NCI-H187 treated with DMSO at 0.1 percent for 48 hours (cell line): Measurements from ENCODE around the gene ANXA2.
"Not testable (repeated sequence)": the region's sequence is repeated elsewhere in the genome, so short reads cannot be mapped to it uniquely, and the experiment has no call there.

ENCODE experiments used
- DNase-seq: peaks from one replicate; lab custom pipeline; 2025; lab: John Stamatoyannopoulos, UW

The ANXA2 gene

DNA sequence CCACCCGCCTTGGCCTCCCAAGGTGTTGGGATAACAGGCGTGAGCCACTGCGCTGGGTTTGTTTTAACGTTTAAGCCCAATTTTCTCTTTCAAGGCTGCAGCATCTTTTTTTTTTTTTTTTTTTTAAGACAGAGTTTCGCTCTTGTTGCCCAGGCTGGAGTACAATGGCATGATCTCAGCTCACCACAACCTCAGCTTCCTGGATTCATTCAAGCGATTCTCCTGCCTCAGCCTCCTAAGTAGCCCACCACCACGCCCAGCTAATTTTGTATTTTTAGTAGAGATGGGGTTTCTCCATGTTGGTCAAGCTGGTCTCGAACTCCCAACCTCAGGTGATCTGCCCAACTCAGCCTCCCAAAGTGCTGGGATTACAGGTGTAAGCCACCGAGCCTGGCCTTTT is 12.6 kb upstream of the ANXA2 start:
- DNase-seq: not testable (repeated sequence)

DNA sequence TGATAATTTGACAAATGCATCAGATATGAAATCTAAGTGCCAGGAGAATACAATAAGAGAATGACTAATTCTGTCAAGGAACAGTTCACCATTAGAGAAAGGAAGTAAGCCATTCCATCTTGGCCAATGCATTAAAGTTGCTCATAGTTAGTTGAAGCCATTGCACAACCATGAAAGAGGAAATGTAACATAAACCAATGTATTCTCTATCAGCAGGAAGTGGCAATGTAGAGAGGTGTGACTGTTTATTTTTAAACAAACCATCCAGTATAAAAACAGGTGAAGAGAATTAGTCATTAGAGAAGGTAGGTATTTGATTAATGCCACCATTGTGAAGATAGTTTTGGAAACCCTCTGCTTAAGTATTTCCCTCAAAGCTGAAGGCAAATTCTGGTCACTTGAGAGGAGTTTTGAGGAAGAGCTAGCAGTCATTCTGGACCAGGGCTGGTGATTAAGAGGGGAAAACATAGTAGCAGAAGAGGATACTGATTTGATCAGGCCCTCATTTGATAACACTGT is 10.7 kb upstream of the ANXA2 start:
- DNase-seq: no peak

DNA sequence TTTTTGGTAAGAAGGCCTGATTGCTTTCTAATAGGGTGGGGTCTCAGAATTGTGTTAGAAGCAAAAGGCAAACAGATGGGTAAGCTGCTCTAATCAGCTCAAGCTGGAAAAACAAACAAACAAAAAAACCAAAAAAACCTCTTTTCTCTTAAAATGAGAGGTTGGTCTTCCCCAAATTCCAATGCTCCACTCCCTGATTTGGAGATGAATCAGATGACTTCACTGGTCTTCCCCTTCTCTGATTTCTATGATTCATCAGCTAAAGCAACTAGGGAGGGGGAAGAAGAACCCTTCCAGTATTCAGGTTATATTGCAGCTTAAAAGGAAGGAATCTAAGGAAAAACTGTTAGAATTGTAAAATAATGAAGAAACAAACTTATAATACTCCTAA is 9.6 kb upstream of the ANXA2 start:
- DNase-seq: no peak

DNA sequence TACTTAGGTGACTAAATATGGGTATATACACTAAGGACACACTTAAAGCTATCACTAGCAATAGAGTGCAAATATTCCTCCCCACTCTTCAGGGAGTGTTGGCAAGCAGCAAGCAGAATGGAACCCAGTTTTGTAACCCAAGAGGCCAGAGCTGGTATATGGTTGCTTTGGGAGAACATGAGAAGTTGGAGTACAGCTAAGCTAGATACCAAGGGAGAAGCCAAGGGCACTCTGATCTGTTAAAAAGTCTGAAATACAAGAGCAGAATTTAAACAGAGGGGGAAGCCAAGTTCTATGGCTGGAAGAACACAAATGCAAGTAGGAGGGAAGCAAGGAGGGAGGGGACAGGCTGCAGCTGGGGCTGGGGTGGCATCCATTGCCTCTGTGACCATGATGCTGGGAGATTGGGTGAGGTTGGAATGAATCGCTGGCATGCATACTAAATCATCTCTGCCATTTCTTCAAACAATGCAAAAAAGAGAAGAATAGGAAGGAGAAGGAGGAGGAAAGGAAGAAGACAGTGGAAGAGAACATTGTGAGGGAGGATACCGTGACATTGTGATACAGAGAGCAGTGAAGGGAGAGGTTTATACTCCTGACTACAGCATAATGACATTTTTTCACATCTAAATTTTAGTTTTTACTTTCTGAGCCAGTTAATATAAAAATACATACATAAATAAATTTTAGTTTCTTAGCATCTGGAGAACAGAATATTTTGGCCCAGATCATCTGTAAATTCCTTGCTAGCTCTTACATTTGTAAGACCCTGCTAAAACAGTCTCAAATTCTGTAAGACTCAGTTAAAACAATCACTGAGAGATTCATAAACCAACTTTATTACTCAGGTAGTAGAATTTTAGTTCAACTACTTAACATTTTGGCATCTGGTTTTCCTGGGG is 9.0 kb upstream of the ANXA2 start:
- no peak for DNase-seq

DNA sequence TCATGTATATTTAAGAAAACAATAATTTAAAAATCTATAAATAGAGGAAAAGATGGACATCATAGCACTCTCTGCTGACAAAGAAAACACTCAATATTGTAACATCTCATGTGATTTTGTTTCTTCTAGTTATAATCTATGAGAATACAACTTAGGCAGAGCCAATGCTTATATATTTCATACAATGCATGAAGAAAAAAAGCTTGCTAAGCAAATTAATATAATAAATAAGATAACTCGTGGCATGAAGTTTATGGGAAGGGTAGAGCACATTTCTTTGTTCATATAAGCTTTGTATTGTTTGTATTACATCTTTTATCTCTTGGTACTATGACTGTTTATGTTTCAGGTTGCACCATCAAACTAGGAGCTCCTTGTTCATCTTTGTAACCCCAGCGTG is 7.6 kb upstream of the ANXA2 start:
- DNase-seq: no peak

DNA sequence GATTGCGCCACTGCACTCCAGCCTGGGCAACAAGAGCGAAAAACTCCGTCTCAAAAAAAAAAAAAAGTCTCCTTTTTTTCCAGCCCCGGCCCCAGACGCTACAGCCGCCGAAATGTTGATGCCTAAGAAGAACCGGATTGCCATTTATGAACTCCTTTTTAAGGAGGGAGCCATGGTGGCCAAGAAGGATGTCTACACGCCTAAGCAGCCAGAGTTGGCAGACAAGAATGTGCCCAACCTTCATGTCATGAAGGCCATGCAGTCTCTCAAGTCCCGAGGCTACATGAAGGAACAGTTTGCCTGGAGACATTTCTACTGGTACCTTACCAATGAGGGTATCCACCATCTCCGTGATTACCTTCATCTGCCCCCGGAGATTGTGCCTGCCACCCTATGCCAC is 6.6 kb upstream of the ANXA2 start:
- DNase-seq: not testable (repeated sequence)

DNA sequence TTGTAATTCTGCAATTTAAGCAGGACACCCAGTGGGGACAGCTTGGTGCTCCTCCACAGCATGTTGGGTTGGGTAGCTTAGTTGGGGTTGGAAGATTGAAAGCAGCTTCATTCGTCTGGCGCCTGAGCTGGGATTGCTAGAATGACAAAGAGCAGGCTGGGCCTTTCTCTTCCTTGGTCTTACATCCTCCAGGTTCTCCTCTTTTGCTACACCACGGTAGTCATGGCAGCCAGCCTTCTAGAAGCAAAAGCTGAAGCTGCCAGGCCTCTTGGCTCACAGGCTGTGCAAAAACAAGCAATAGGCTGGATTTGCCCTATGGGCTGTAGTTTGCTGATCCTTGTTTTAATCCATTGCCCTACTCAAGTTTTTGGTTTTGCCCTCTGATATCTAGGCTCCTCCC is 3.2 kb upstream of the ANXA2 start:
- DNase-seq: no peak

DNA sequence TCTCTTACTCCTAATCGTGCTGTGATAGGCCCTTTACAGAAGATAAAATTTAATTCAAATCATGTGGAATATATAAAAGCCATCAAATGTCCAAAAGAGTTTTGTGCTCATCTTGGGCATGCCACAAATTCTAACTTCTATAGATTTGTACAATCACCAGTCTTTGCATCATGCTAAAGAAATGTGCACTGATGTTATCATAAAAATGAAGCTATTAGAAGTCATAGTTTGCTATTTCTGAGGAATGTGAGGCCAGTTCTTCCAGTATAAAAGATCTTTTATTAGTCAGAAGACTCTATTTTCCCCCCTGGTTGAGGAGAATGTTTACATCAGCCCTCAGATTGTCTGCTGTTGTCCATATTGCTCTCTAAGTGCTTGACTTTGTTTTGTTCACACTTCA is 2.1 kb upstream of the ANXA2 start:
- DNase-seq: no peak

DNA sequence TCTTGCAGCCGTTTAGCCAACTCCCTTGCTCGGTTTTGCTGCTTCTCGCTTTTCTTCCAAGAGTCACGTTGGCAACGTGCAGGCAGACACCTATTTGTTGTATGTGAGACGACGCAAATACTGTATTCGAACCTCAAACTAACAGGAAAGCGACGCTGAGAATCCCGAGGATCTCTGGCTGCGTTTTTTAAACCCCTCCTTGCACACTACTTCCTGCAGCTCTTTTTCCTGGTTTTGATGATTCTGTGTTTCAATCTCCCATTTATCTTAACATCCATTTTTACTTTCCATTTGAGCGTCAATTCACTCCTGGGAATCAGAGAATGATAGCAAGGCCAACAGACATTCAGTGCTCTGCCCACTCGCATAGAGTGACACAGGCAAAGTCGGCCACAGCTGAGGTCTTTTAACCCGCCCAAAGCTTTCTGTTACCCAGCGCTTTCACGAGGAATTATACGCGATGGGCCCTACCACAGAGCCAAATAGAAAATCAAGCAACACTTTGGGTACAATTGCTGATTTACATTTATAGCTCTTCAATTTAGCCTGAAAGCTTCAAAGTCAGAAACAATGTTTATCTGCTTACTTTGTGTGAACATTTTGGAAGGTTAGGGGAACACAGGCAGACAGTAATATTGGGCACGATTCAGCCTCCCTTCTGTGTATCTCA is 1.6 kb upstream of the ANXA2 start:
- no peak for DNase-seq

DNA sequence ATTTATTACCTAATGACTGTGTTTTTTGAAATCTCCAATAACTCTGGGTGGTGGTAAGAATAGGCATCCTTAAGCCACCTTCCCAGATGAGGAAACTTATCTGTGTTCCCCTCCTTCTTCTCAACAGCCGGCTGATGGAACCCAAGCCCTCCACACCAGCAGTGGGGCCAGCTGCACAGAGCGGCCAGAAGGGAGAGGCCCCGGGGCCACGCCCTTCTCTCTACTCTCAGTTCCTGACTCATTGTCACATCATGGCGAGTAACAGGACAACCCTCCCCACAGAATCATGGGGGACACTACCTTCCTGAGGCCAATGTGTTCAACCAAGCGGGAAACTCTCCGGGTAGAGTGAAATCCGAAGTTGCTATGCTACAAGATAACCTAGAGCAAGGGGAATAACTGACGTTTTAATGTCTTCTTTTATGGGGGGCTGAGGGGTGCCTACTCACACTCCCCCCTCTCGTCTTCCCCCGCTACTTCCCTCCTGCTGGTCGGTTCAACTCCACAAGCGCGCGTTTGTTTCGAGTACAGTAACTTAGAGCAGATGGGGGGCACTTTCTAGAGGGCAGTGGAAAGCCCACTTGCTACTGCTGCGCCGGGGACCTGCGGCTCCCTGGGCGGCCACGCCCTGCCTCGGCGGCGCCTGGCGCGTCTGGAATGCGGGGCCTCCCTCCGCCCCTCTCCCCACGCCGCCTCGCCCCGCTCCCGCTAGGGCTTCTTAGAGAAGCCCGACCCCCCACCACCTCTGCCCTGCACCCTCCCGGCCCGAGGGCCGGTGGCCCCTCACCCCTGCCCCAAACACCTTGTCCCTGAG is 621 bp downstream of the ANXA2 start:
- DNase-seq: no peak

DNA sequence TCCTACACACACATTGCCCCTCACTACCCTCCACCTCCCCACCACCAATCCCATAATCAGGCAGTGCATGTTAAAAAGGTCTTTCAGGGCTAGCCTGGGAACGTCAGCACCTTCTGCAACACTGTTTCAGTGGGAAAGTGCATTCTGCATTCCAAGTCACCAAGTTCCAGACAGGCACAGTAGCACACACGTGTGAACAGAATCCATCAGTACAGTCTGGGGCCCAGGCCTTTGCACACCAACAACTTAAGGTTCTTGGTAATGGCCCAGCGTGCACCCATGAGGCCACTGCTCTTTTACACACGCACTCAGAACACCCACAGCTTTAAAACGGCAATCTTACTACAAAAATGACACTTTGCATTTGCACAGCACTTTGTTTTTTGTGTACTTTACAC is 1.2 kb downstream of the ANXA2 start:
- no peak for DNase-seq

DNA sequence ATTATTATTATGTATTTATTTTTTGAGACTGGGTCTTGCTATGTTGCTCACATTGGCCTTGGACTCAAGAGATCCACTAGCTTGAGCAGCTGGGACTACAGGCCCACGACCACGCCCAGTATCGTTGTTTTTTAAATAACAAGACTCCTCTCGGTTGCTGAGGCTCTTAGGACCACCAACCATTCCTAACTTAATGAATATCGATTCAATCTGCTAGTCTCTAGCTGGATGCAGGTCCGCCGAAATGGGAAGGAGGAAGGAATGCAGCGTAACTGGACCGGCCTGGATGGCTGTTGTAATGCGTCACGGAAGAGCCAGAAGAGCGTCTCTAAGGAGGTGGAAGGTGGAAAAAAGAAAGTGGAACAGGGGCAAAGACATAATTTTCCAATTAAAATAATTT is 1.7 kb downstream of the ANXA2 start:
- DNase-seq: no peak

DNA sequence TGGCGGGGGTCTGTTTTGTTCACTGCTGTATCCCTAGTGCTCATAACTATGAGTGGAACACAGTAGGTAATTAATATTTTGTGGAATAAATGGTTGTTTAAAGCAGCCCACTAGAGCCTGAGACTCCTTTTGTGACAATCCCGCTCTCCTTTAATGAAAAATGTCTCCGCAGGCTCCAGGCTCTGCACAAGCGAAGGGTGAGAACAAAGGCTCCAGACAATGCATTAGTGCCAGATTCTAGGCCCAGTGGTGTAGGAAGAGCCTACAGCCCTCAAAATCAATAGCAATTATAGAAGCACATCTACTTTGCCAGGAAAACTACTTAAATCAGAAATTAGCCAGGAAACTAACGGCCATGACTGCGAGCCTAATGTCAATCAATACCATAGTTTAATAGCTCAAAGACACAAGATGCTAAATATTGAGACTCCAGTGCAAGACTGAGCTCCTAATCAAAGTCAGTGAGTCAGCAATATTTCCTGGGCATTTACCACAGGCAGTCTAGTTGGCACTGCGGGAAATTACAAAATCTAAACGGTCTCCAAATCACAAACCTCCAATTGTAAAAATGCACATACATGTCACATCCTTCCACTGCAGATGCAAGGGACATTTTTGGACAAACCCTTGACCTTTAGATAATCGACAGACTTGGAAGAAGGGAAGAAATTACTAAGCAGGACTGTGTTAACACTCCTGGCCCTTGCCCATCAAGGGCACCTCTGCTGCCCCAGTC is 2.3 kb downstream of the ANXA2 start:
- no peak for DNase-seq

DNA sequence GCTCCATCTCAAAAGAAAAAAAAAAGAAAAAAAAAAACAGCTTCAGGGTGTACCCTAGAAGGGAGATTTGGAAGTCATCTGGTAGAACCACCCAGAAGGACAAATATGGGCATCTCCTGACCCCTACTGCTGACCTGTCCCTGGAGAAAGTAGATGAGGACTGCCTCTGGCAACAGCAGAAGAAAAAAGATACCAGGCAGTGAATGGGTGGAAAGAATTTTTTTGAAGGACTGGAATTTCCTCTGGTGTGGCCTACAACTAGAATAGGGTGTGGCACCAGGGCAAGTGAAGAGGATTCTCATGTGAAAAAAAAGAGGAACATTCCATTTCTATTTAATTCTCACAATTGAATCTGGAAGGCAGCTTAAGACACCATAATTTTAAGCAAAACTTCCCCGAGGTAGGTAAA is 3.1 kb downstream of the ANXA2 start:
- no peak for DNase-seq

DNA sequence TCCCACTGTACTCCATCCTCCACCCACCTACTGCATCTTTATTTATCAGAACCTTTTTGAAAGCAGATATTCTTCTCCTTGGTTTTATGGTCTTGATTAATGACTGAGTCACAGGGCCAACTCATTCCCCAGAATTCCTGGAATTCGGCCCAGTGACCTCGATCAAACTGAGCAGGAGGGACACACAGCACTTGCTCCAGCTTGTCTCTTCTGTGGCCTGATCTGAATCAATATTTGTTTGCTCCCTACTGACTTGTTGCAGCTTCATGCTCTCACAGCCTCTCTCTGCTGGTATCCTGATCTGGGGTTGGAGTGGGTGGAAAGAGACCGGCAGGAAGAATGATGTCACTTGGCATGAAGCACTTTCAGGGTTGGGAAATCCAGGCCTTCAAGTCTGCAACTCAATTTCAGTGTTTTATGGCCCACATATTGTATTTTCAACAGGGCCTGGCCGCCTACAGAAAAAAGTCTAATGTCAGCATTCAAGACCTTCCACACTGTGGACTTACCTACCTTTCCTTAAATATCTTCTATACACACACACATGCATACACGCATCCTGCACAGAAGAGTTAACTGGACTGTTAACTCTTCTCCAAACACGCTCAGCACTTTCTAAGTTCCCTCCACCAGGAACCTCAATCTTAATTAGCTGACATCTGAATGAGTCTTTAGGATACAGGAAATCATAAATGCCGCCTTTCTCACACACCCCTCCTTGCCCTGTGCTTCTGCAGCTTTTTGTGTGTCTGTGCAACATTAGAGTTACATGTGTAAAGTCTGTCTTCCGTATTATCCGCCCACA is 4.6 kb downstream of the ANXA2 start:
- peak; percentile 8 for DNase-seq

DNA sequence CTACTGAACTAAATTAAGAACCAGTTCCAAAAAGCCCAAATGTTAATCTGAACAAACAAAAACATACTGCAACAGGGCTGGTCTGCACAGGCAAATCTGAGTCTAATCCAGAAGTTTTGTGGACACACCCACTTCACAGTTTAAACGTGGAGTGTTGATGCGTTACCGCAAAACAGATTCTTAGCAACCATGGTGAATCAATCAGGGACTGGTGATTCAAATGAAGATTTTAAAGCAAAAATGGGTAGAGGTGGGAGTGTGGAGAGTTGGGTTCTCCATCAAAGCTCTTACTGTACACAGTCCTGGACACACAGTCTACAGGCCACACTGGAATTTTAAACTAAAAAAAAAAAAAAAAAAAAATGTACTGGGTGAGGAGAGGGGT is 5.2 kb downstream of the ANXA2 start:
- DNase-seq: no peak

DNA sequence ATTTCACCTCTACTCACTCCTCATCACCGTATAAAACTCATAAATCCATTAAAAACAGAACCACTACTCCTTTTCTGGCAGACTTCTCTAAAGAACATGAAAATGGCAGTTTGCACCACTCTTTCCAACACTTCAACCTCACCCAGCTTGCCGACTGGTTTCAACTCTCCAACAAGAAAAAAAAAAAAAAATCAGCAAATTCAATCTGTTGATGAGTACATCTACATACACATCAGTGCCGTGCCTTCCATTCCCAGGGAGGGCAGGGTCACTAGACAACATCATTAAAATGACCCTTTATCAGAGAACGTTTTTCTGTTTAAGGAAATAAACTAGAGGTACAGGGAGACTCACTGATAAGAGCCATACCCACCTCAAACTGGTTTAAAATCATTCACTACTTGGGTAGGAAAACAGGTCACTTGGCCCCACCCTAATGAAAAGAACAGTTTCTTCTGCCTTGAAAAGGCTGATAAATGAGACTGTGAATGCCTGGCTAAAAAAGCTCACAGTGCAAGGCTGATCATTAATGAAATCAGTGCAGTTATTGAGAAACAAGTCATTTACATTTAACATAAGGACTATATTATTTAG is 6.0 kb downstream of the ANXA2 start:
- DNase-seq: no peak

DNA sequence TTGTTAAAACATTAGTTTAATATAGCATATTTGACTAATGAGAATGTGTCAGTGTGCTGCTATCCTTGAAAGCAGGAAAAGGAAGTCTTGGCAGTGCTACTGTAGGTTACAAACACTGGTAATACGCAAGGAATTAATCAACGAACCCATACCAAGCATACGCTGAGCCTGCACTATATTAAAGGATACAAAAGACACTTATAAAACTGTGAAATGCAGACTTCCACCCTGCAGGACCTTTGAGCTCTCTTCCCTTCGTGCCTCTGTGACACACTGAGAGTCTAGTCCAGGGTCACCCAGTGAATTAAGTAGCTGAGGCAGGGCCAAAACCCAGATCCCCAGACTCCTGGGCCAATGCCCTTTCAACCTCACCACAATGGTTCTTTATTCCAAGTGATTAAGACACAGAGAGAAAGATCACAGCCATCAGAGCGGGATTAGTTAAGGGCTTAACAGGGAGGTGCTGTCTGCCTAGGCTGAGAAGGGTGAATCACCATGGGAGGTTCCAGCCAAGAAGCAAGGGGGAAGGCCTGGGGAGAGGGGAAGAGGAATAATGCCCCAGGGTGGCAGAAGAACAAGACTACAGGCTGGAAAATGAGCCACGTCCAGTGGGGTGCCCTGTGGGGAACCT is 6.8 kb downstream of the ANXA2 start:
- no peak for DNase-seq

DNA sequence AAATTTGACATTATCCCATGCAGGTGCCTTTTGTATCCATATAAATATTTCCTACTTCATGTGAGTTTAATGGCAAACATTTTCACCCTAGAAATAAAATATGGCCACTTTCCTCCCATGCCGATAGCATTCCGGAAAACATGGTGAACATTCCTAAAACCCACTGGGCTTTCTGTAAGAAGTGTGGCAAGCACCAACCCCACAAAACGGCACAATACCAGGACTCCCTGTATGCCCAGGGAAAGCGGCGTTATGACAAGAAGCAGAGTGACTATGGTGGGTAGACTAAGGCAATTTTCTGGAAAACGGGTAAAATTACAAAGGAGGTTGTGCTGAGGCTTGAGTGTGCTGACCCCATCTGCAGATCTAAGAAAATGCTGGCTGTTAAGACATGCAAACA is 7.6 kb downstream of the ANXA2 start:
- DNase-seq: no peak
